Left ventricle myocardium inferior (tissue), 1 donor: ENCODE measurements around the gene BYSL. TPM values are rescaled to one million over a fixed set of nuclear protein-coding genes. Genes with fewer than 3 reads are reported as not detected.

Experiments
- DNase-seq: peaks from one replicate; pipeline ENCODE4 v3.0.0-alpha.2; 2020
- H3K27ac ChIP-seq: fragments of 200-600 bp; replicated peaks from 2 replicates; pipeline ENCODE4 v1.8.0; 2021
- H3K27me3 ChIP-seq: fragments of 200-600 bp; 2 replicates; pipeline ENCODE4 v1.8.0; 2021; ENCODE audit warnings: low read depth
- H3K36me3 ChIP-seq: fragments of 200-600 bp; 2 replicates; pipeline ENCODE4 v1.8.0; 2021
- H3K4me1 ChIP-seq: fragments of 200-600 bp; 2 replicates; pipeline ENCODE4 v1.8.0; 2021
- H3K4me3 ChIP-seq: fragments of 200-600 bp; 2 replicates; pipeline ENCODE4 v1.8.0; 2021; ENCODE audit warnings: mild to moderate bottlenecking, moderate library complexity
- H3K9me3 ChIP-seq: fragments of 200-600 bp; replicated peaks from 2 replicates; pipeline ENCODE4 v1.8.0; 2021
- intact Hi-C: fragments of 100-400 bp; cut with micrococcal nuclease; formaldehyde crosslinking; loops from one replicate; pipeline ENCODE4 v1.11.0; 2022
- total RNA-seq: library from RNA; stranded (reverse); fragmentation: NEBNext Ultra II Directional; extraction: Animal tissue kit (Norgen Biotek cat#: 25700); gene quantifications from one replicate; pipeline ENCODE4 v1.2.1, GENCODE V29; 2021
- TF ChIP-seq, protein P1 (sequence below): fragments of 200-600 bp; IDR thresholded peaks from 2 replicates; pipeline ENCODE4 v1.8.0; 2021; ENCODE audit warnings: antibody characterized with exemption, mild to moderate bottlenecking, borderline replicate concordance
- donor health status: DM: no; HTN: yes; CAD: no; lungs with severe emphysema.

The BYSL gene
- total RNA-seq, 1 donor from 2014 or later: 9.0 TPM

DNA sequence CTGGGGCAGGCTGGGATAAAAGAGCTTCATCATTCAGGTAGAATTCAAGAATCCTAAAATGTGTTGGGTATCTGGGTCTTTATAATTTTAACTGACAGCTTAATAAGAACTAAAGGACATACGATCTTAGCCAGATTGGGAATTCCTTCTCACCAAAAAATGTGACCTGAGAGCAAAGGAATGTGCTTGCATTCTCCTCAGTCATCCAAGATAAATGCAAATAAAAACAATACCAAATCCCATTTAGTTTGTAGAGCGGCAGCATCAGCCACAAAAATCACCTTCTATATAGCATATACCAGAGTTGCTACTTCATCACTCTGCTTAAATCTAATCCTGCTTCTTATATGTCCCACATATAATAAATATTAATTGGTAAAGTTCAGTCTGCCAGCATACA, 43.1 kb upstream of the BYSL start:
- intact Hi-C loops: no loop called here
- TF ChIP-seq, protein P1, sequence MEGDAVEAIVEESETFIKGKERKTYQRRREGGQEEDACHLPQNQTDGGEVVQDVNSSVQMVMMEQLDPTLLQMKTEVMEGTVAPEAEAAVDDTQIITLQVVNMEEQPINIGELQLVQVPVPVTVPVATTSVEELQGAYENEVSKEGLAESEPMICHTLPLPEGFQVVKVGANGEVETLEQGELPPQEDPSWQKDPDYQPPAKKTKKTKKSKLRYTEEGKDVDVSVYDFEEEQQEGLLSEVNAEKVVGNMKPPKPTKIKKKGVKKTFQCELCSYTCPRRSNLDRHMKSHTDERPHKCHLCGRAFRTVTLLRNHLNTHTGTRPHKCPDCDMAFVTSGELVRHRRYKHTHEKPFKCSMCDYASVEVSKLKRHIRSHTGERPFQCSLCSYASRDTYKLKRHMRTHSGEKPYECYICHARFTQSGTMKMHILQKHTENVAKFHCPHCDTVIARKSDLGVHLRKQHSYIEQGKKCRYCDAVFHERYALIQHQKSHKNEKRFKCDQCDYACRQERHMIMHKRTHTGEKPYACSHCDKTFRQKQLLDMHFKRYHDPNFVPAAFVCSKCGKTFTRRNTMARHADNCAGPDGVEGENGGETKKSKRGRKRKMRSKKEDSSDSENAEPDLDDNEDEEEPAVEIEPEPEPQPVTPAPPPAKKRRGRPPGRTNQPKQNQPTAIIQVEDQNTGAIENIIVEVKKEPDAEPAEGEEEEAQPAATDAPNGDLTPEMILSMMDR: no peak
- H3K36me3 ChIP-seq: no peaks in the 10 kb centered on the region
- no peaks in the 10 kb centered on the region for H3K27me3 ChIP-seq
- DNase-seq: no peak
- no peaks in the 10 kb centered on the region for H3K9me3 ChIP-seq
- no peak overlapping the region for H3K4me3 ChIP-seq
- no peak overlapping the region for H3K27ac ChIP-seq
- no peaks in the 10 kb centered on the region for H3K4me1 ChIP-seq

DNA sequence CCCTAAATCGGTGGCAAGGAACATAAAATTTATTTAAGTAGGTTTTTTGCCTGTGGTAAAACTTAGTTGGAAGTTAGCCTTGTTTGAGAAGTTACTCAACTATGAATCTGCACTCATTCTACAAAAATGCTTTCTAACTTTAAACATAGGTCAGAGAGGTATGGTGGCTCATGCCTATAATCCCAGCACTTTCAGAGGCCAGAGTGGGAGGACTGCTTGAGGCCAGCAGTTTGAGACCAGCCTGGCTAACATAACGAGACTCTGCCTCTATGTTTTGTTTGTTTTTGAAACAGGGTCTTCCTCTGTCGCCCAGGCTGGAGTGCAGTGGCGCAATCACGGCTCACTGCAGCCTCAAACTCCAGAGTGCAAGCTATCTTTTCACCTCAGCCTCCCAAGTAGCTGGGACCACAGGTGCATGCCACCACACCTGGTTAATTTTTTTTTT, 42.3 kb upstream of the BYSL start:
- intact Hi-C loops: no loop called here
- no peaks in the 10 kb centered on the region for H3K27me3 ChIP-seq
- TF ChIP-seq, protein P1: no peak
- H3K4me3 ChIP-seq: no peak overlapping the region
- H3K27ac ChIP-seq: no peak overlapping the region
- H3K4me1 ChIP-seq: no peaks in the 10 kb centered on the region
- H3K9me3 ChIP-seq: no peaks in the 10 kb centered on the region
- no peak for DNase-seq
- no peaks in the 10 kb centered on the region for H3K36me3 ChIP-seq

DNA sequence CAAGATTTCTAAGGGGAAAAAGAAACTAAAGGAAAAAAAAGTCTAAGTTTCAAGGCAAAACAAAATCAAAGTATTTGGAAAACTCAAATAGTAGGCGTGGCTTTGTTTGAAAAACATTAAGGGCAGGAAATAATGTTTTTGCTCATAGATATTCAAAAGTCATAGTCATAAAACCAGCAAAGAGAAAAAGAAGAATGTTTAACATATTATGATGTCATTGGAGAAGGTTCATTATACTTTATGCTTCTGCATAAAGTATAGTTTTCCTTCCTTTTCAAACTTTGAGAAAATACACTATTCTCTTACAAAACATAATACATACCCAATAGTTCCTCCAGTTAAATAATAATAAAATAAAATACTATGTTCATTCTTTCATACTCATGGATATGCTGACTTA, 39.8 kb upstream of the BYSL start:
- TF ChIP-seq, protein P1: no peak
- no peaks in the 10 kb centered on the region for H3K9me3 ChIP-seq

DNA sequence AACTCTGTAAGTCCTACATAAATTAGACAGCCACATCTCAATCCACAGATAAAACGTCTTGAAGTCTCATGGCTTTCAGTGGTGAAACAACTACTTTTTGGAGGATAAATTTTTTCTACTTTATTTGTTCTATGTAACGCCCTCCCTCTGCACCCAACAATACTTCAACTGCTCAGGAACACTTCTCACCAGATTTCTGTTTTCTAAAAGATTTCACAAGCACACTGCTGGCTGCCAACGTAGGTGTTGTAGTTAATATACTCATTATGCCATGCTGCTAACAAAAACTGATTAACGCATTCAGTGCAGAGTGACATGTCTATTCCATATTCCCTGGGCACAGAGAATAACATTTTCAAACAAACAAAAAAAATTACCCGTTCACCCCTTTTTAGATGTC, 36.3 kb upstream of the BYSL start:
- no peak overlapping the region for H3K27ac ChIP-seq
- H3K27me3 ChIP-seq: no peaks in the 10 kb centered on the region
- no peak overlapping the region for H3K4me3 ChIP-seq
- no peaks in the 10 kb centered on the region for H3K36me3 ChIP-seq
- TF ChIP-seq, protein P1: no peak
- no peaks in the 10 kb centered on the region for H3K9me3 ChIP-seq
- intact Hi-C loops: no loop called here
- no peak for DNase-seq
- no peaks in the 10 kb centered on the region for H3K4me1 ChIP-seq

More for the DNA sequence above, 39.8 kb upstream of the BYSL start:
- Histone ChIP-seq H3K4me1 (no peaks in the 10 kb centered on the region), H3K4me3 (no peak overlapping the region), H3K27ac (no peak overlapping the region), H3K27me3 (no peaks in the 10 kb centered on the region), H3K36me3 (no peaks in the 10 kb centered on the region)
- DNase-seq: no peak
- intact Hi-C loops: no loop called here

DNA sequence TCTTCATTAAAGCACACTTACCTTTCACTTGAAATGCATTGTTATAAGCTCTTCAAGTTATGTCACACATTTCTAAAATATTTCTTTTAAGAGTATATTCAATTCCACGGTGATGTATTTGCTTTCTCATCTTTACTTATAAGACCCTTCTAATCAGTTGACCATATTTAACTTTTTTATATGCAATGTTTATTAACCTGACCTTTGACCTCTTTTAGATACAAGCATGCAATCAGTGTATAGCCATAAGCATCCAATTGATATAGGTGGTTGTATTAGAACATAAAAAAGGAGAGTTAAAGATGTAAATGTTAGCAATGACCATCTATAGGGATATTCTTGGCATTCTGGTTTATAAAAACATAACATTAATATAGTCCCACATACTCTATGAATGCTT, 35.4 kb upstream of the BYSL start:
- Histone ChIP-seq H3K4me3 (no peak overlapping the region), H3K27ac (no peak overlapping the region), H3K27me3 (no peaks in the 10 kb centered on the region), H3K36me3 (no peaks in the 10 kb centered on the region), H3K9me3 (no peaks in the 10 kb centered on the region), H3K4me1 (no peaks in the 10 kb centered on the region)
- TF ChIP-seq, protein P1: no peak
- intact Hi-C loops: no loop called here
- DNase-seq: no peak

DNA sequence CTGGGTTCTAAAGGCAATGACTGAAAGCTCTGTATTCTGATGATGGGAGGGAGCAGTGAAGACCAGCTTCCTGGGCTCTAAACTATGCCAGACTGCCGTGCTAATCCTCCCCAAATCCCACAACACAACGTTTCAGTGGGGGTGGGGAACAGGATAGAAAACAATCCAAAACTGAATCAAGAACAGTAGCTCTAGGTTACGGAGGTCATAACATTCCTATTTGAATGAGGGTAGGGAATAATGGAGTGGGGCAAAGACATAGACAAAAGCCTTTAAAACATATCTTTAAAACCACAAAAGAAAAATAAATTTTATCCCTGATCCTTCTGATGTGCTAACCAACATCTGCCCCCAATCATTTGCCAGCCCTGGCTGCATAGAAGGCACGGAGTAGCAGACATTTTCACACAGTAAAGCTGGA, 34.0 kb upstream of the BYSL start:
- H3K4me1 ChIP-seq: no peaks in the 10 kb centered on the region
- H3K9me3 ChIP-seq: no peaks in the 10 kb centered on the region
- no peaks in the 10 kb centered on the region for H3K36me3 ChIP-seq
- no peak overlapping the region for H3K4me3 ChIP-seq
- no peaks in the 10 kb centered on the region for H3K27me3 ChIP-seq
- intact Hi-C loops: no loop called here
- H3K27ac ChIP-seq: no peak overlapping the region
- TF ChIP-seq, protein P1: no peak
- no peak for DNase-seq
